GM10847 (cell line): Measurements from ENCODE around the gene SPHK1.

ENCODE experiments used
- POLR2A ChIP-seq: IDR thresholded peaks from 2 replicates; pipeline ENCODE4 v1.6.1; 2011; ENCODE audit not compliant: insufficient read length; ENCODE audit errors: extremely low read depth

The SPHK1 gene

GRCh38 chr17:76410328-76410965 is 26.0 kb downstream of the SPHK1 start:
- no peak for TF ChIP-seq POLR2A

- no peak for TF ChIP-seq POLR2A
Observed at GRCh38 chr17:76411247-76411646, 26.8 kb downstream of the SPHK1 start.

- no peak for TF ChIP-seq POLR2A
Observed at GRCh38 chr17:76414334-76415295, 30.2 kb downstream of the SPHK1 start.

- TF ChIP-seq POLR2A: no peak
Observed at GRCh38 chr17:76415786-76416185, 31.4 kb downstream of the SPHK1 start.

- TF ChIP-seq POLR2A: no peak
Observed at GRCh38 chr17:76416457-76416856, 32.0 kb downstream of the SPHK1 start.

GRCh38 chr17:76416899-76417298 is 32.5 kb downstream of the SPHK1 start:
- no peak for TF ChIP-seq POLR2A

GRCh38 chr17:76417499-76418143 is 33.2 kb downstream of the SPHK1 start:
- TF ChIP-seq POLR2A: no peak

- no peak for TF ChIP-seq POLR2A
Observed at GRCh38 chr17:76419576-76420260, 35.3 kb downstream of the SPHK1 start.

- TF ChIP-seq POLR2A: no peak
Observed at GRCh38 chr17:76420356-76421043, 36.1 kb downstream of the SPHK1 start.

- TF ChIP-seq POLR2A: no peak
Observed at GRCh38 chr17:76421044-76421407, 36.6 kb downstream of the SPHK1 start.

- no peak for TF ChIP-seq POLR2A
Observed at GRCh38 chr17:76422406-76422805, 38.0 kb downstream of the SPHK1 start.

- TF ChIP-seq POLR2A: no peak
Observed at GRCh38 chr17:76422860-76423259, 38.5 kb downstream of the SPHK1 start.

- TF ChIP-seq POLR2A: no peak
Observed at GRCh38 chr17:76426853-76427252, 42.4 kb downstream of the SPHK1 start.

- TF ChIP-seq POLR2A: no peak
Observed at GRCh38 chr17:76427501-76428231, 43.3 kb downstream of the SPHK1 start.
